NCI-H2029 (cell line): ENCODE results near the gene ADGRA1.
"Not testable (repeated sequence)": the region's sequence is repeated elsewhere in the genome, so short reads cannot be mapped to it uniquely, and the experiment has no call there.

Experiments used
- DNase-seq: peaks from one replicate; lab custom pipeline; 2025; lab: John Stamatoyannopoulos, UW

ADGRA1 gene

GRCh38 chr10:133162910-133163856 is 75.5 kb downstream of the ADGRA1 start:
- DNase-seq = no peak

- DNase-seq = no peak
These were observed 76.4 kb downstream of the ADGRA1 start for GRCh38 chr10:133163889-133164815.

- DNase-seq = no peak
These were observed 77.3 kb downstream of the ADGRA1 start for GRCh38 chr10:133164816-133165555.

GRCh38 chr10:133165556-133166503 is 78.1 kb downstream of the ADGRA1 start:
- no peak for DNase-seq

GRCh38 chr10:133166504-133166827 is 78.7 kb downstream of the ADGRA1 start:
- no peak for DNase-seq

GRCh38 chr10:133166828-133167692 is 79.3 kb downstream of the ADGRA1 start:
- DNase-seq = no peak

GRCh38 chr10:133167693-133168616 is 80.2 kb downstream of the ADGRA1 start:
- no peak for DNase-seq

GRCh38 chr10:133168617-133169031 is 80.9 kb downstream of the ADGRA1 start:
- DNase-seq = no peak

- no peak for DNase-seq
These were observed 81.6 kb downstream of the ADGRA1 start for GRCh38 chr10:133169173-133169947.

- no peak for DNase-seq
These were observed 82.4 kb downstream of the ADGRA1 start for GRCh38 chr10:133170092-133170491.

- no peak for DNase-seq
These were observed 86.3 kb downstream of the ADGRA1 start for GRCh38 chr10:133173860-133174640.

- no peak for DNase-seq
These were observed 87.1 kb downstream of the ADGRA1 start for GRCh38 chr10:133174689-133175263.

- DNase-seq = not testable (repeated sequence)
These were observed 87.9 kb downstream of the ADGRA1 start for GRCh38 chr10:133175624-133176023.

GRCh38 chr10:133176546-133176945 is 88.8 kb downstream of the ADGRA1 start:
- no peak for DNase-seq

GRCh38 chr10:133177380-133178157 is 89.8 kb downstream of the ADGRA1 start:
- DNase-seq = no peak
